GM18907 (cell line): ENCODE measurements around the gene GALNT13.

Experiments
- ATAC-seq: cut with Tn5 transposase; IDR thresholded peaks from one replicate; pipeline ENCODE4 v1.9.1; 2021; ENCODE audit warnings: mild to moderate bottlenecking, moderate library complexity; ENCODE audit not compliant: unreplicated experiment

GALNT13 gene

GRCh38 chr2:154289870-154290269, 418.1 kb downstream of the GALNT13 start:
- ATAC-seq = no peak

DNA sequence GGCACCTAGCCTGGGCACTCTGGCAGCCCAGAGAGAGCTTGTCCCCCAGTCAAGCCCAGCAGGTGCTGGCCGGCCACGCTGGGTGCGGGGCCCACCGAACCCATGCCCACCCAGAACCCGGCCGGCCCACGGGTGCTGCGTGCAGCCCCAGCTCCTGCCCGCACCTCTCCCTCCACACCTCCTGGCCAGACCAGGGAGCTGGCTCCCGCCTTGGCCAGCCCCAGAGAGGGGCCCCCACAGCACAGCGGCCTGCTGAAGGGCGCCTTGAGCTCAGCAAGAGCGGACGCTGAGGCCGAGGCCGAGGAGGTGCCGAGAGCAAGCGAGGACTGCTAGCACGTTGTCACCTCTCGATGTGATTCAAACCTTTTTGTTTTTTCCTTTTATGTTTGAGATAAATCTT, 419.8 kb downstream of the GALNT13 start:
- ATAC-seq = no peak

DNA sequence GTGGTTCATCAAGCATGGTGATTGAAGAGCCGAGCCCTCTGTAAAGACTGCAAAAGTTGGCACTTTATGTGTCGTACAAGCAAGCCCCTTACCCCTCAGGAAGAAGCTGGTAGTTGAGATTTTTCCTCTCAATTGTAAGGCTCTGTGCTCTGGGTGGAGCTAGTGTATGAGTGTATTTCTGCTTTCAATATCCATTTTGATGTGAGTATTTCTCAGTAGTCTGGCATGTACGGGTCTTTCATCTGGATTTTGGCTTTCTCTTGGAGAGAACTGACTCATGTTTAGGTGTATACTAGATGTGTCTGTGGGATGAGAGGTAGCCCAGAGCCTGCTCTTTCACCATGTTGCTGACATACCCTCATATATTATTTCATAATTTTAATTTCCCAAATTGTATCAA, 420.2 kb downstream of the GALNT13 start:
- no peak for ATAC-seq

GRCh38 chr2:154293864-154294263, 422.1 kb downstream of the GALNT13 start:
- no peak for ATAC-seq

DNA sequence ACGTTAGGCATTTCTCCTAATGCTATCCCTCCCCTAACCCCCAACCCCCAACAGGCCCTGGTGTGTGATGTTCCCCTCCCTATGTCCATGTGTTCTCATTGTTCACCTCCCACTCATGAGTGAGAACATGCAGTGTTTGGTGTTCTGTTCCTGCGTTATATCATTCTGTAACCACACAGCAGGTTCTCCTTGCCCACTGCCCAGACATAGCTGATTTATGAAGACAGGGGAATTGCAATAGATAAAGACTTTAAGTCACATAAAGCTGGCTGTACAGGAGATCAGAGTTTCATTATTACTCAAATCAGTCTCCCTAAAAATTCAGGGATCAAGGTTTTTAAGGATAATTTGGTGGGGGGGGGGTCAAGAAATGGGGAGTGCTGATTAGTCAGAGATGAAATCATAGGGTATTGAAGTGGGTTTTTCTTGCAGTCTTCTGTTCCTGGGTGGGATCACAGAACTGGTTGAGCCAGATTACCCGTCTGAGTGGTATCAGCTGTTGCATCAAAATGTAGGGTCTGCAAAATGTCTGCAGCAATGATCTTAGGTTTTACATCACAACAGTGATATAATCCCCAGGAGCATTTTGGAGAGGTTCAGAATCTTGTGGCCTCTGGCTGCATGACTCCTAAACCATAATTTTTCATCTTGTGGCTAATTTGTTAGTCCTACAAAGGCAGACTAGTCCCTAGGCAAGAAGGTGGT, 434.7 kb downstream of the GALNT13 start:
- no peak for ATAC-seq

GRCh38 chr2:154307007-154307406, 435.3 kb downstream of the GALNT13 start:
- ATAC-seq = no peak

DNA sequence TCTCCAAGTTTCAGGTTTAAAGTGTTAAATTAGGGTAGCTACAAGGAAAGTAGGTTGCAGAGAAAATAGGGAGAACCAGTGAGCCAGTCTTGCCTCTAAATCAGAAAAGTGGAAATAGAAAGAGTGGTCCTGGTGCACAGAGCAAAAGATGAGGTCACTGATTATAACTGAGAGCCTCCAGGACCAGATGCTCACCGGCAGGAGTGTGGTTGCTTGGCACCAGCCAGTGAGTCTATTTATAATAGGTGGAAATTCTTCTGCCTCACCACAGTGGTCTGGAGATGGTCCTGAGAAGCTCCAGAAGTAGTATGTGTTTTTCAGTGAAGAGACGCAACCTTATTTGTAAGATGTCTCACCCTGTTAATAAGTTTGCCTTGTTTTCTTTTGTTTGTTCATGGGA, 452.9 kb downstream of the GALNT13 start:
- no peak for ATAC-seq

- no peak for ATAC-seq
Observed at GRCh38 chr2:154329510-154329909, 457.8 kb downstream of the GALNT13 start.

- no peak for ATAC-seq
Observed at GRCh38 chr2:154331784-154332183, 460.1 kb downstream of the GALNT13 start.

DNA sequence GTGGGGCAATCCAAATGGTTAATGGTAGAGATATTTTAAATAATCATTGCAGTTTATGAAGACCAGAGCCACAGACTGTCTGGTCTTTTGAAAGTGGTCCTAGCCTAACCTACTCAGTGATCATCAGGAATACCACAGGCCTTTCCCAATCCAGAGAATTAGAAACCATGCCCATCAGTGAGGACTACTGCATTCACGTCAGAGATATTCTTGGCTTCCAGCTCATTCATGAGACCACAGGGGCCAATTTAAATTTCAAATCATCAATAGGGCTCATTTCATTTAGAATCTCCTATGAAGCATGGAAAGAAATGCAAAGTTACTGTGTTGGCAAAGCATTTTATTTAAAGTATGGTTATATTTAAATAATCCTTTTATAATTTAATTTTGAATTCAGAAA, 464.5 kb downstream of the GALNT13 start:
- ATAC-seq = no peak

DNA sequence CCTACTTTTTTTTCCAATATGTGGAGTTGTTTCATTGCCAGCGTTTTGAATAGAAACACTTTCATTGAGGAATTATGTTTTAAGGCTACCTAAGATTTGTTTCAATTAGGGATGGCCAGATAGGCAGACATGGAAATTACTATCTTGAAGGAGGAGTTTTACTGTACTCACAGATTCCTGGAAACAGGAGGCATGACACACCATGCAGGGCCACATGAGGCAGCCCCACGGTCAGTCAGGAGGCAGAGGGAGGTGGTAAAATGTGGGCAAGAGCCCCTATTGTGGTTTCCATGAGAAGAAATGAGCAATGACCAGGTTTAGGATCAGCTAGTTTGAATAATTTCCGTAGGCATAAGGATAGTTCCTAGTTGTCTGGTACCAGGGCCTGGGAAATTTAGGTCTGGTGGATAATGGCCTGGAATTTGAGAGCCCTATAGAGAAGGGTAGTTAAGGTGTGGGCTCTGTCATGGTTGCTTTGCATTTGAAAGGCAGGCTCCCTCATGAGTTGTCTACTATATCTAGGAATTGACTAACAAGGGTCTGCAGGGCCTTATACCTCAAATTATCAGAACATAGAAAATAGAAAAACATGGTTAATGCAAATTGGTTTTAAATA, 466.7 kb downstream of the GALNT13 start:
- ATAC-seq = no peak

- ATAC-seq = no peak
Observed at GRCh38 chr2:154343282-154343681, 471.6 kb downstream of the GALNT13 start.

GRCh38 chr2:154350911-154351310, 479.2 kb downstream of the GALNT13 start:
- ATAC-seq = no peak

DNA sequence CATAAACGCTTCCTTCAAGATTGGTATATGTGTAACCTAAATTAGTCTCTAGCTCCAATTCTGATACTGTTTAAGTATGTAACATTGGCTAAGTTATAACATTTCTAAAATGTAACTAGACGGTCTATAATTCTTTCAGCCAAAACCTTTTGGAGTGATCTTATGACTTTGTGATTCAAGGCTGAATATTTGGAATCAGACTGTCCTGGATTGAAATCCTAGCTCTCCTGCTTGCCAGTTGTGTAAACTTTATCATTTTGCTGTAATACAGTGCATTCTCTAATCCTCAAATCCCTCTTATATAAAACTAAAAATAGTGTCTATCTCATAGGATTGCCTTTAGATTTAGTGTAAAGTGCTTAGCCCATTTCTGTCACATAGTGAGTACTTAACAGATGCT, 489.6 kb downstream of the GALNT13 start:
- ATAC-seq = no peak

DNA sequence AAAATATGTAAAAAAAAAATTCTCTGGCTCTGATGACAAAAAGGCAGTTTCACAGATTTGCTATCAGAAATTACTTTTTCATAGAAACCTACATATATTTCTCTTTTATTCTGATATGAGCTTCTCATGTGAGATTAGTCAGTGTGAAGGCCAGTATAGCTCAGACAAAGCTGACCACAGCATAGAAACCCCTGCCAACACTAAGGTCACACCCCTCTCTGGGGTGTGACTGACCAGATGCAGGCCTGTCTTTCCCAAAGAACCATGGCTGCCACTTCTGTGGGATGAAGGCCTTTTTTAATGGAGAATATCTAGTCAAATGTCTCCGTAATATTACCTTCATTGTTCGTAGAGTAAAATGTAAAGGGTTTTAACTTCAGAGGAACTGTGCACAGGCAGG, 496.4 kb downstream of the GALNT13 start:
- ATAC-seq = no peak

DNA sequence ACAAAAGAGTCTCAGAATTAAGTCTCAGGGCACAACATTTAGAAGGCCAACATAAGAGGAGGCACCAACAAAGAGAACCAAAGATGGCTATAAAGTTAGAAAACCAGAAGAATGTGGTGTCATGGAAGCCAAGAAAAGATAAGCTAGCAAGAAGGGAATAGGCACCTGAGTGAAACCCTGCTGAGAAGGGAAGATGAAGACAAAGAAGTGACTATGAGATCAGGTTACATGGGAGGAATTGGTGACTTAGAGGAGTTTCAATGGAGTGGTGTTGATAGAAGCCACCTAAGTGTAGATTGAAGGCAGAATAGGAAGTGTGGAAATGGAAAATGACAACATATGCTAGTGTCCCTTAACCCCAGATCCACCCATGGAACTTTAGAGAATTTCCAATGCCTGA, 499.2 kb downstream of the GALNT13 start:
- no peak for ATAC-seq

- ATAC-seq = no peak
Observed at GRCh38 chr2:154374416-154374815, 502.7 kb downstream of the GALNT13 start.

DNA sequence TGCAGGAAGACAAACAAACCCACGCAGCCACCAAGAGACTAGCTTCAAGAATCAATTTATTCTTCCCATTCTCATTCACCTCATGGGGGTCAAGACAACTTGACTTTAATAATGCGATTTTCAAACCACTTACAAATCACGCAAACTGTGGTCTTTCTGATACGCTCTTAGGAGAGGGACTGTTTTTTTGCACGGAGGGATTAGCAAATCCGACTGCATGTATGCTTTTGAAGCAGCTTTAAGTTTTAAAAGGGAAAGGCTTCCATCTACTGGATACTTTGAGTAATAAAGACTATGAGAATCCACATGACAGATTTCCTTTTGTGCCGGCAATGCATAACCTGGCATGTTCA, 503.8 kb downstream of the GALNT13 start:
- no peak for ATAC-seq

DNA sequence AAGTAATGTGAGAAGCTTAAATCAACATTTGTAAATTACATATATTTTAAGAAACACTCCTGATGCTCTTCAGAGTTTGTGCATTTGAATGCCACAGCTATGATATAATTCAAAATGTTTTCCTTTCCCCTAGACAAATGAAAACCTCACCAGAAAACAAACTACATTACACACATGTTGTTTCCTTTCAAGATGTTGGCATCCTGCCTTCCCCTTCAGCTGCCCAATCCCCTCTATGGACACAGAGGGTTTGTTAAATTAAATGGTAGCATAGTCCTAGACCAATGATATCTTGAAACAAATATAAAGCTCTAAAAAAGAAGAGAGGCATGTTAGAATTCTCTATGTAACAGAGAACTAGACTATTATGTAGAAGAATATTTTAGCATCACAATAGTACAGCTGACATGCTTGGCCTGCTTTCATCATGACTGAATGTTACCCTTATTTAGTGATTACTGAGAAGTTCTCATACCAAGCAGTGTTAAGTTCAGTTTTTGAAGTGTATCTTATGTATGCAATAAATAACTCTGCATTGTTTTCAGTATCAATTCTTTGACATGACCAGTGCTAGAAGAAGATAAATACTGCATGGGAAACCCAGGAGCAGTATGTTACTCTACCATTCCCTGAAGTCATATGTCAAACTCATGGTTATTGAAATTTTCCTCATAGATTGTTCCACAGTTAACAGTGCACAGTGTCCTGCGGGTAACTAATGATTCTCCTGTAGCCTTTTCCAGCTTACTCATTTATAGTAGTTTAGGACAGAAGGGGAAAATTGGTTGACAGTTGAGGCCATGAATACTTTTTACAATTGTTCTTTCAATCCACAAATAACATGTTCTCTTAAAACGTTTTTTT, 510.4 kb downstream of the GALNT13 start:
- no peak for ATAC-seq

DNA sequence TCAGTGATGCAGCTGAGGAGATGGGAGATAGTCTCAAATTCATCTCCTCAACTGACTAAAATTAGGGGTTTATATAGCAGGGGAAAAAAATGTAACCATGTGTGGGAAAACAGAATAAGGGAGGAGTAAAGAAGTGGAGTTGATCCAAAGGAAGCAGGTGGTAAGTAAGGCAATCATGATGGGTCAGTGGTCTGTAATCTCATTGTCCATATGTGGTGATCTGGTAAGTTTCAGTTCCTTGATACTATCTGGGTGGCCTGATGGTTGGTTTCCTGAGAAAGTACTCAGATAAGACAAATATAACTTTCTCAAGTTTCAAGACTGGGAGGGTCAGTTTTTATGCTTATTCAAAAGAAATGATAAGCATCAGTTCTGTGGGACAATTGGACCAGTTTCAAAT, 514.5 kb downstream of the GALNT13 start:
- peak; percentile 46 for ATAC-seq

DNA sequence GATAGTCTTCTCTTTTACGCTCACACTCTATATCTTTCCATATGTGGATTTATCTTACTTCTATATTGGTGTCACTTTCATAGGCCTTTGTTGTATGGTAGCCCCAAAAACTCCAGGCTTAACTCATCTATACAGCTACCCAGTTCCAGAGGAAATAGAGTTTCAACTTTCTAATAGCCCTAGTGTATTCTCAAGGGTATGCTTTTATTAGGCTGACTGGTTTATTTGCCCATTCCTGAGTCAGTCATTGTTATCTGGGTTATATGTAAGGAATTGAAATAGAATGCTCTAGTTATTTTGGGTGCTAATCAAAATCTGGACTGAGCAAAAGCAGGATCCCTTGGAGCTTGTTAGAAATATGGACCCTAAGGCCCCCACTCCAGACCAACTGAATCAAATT, 519.3 kb downstream of the GALNT13 start:
- ATAC-seq = no peak

DNA sequence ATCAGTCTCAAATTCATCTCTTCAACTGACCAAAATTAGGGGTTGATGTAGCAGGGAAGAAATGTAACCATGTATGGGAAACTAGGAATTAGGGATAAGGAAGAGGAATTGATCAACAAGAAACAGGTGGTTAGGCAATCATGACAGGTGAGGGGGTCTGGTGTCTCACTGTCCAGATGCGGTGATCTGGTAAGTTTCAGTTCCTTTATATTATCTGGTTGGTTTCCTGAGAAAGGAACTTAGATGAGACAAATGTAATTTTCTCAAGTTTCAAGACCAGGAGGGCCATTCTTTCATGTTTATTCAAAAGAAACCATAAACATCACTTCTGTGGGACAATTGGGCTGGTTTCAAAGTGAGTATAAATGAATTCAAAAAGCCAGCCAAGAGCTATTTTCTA, 520.5 kb downstream of the GALNT13 start:
- ATAC-seq = peak; percentile 94
